NCI-H510A treated with DMSO at 0.1 percent for 48 hours (cell line): Measurements from ENCODE around the gene ACBD7.
A peak's percentile ranks its signal among the peaks of the same experiment; 100 is the strongest.

ENCODE experiments used
- DNase-seq: peaks from one replicate; lab custom pipeline; 2025; lab: John Stamatoyannopoulos, UW

Gene ACBD7

GRCh38 chr10:15088428-15089261 lies at the start of gene ACBD7:
Gene ACBD7 (minus strand): TSS chr10:15088776. CDS start chr10:15088728, 48 bp downstream.
- DNase-seq: peak; percentile 67

- no peak for DNase-seq
Observed at GRCh38 chr10:15137636-15138035, 49.1 kb upstream of the ACBD7 start.

- DNase-seq: no peak
Observed at GRCh38 chr10:15137036-15137359, 48.4 kb upstream of the ACBD7 start.

GRCh38 chr10:15136129-15137035 lies 47.8 kb upstream of the ACBD7 start:
- no peak for DNase-seq

GRCh38 chr10:15131330-15131729 lies 42.8 kb upstream of the ACBD7 start:
- no peak for DNase-seq

- no peak for DNase-seq
Observed at GRCh38 chr10:15124908-15125307, 36.3 kb upstream of the ACBD7 start.

- no peak for DNase-seq
Observed at GRCh38 chr10:15124190-15124589, 35.6 kb upstream of the ACBD7 start.

GRCh38 chr10:15123749-15124184 lies 35.2 kb upstream of the ACBD7 start:
- DNase-seq: no peak

GRCh38 chr10:15122477-15123030 lies 34.0 kb upstream of the ACBD7 start:
- no peak for DNase-seq

- no peak for DNase-seq
Observed at GRCh38 chr10:15121707-15122106, 33.1 kb upstream of the ACBD7 start.

GRCh38 chr10:15120523-15120922 lies 31.9 kb upstream of the ACBD7 start:
- DNase-seq: no peak

GRCh38 chr10:15118615-15119014 lies 30.0 kb upstream of the ACBD7 start:
- DNase-seq: no peak

- DNase-seq: no peak
Observed at GRCh38 chr10:15116225-15116624, 27.6 kb upstream of the ACBD7 start.

- DNase-seq: no peak
Observed at GRCh38 chr10:15113766-15114165, 25.2 kb upstream of the ACBD7 start.

- no peak for DNase-seq
Observed at GRCh38 chr10:15112657-15113056, 24.1 kb upstream of the ACBD7 start.

GRCh38 chr10:15106352-15107013 lies 17.9 kb upstream of the ACBD7 start:
- peak; percentile 37 for DNase-seq

GRCh38 chr10:15103513-15103912 lies 14.9 kb upstream of the ACBD7 start:
- DNase-seq: no peak

GRCh38 chr10:15099886-15100285 lies 11.3 kb upstream of the ACBD7 start:
- DNase-seq: no peak

GRCh38 chr10:15097011-15097812 lies 8.6 kb upstream of the ACBD7 start, which contains the start of gene RPP38:
Gene RPP38 (plus strand): TSS chr10:15097355. CDS start chr10:15103315, 5,960 bp downstream.
- DNase-seq: peak; percentile 73

GRCh38 chr10:15096661-15097010 lies 8.1 kb upstream of the ACBD7 start:
- no peak for DNase-seq

GRCh38 chr10:15092855-15093408 lies 4.4 kb upstream of the ACBD7 start:
- no peak for DNase-seq
